Kidney capillary endothelial cell (primary cell): ENCODE measurements around the gene HINT2.
A peak's percentile ranks its signal among the peaks of the same experiment; 100 is the strongest.

Experiments
- DNase-seq: peaks from one replicate; pipeline ENCODE4 v3.0.0-alpha.2; 2018; ENCODE audit warnings: low spot score

HINT2 gene

GRCh38 chr9:35811381-35812024 is 3.3 kb downstream of the HINT2 start:
- DNase-seq: no peak

- no peak for DNase-seq
These were observed 4.7 kb downstream of the HINT2 start for GRCh38 chr9:35810122-35810521.

- no peak for DNase-seq
These were observed 6.4 kb downstream of the HINT2 start for GRCh38 chr9:35808433-35808832.

GRCh38 chr9:35806101-35806500 is 8.7 kb downstream of the HINT2 start:
- DNase-seq: no peak

GRCh38 chr9:35801328-35802128 is 13.3 kb downstream of the HINT2 start:
- DNase-seq: no peak

- DNase-seq: no peak
These were observed 14.3 kb downstream of the HINT2 start for GRCh38 chr9:35800530-35800929.

- peak; percentile 98 for DNase-seq
These were observed 16.0 kb downstream of the HINT2 start for GRCh38 chr9:35798658-35799374.

GRCh38 chr9:35797311-35798109 is 17.3 kb downstream of the HINT2 start:
- DNase-seq: no peak

GRCh38 chr9:35795695-35796094 is 19.1 kb downstream of the HINT2 start:
- peak; percentile 60 for DNase-seq

- no peak for DNase-seq
These were observed 21.4 kb downstream of the HINT2 start for GRCh38 chr9:35793461-35793860.

- DNase-seq: no peak
These were observed 22.0 kb downstream of the HINT2 start for GRCh38 chr9:35792826-35793225.

GRCh38 chr9:35792024-35792813 is 22.6 kb downstream of the HINT2 start:
- no peak for DNase-seq

GRCh38 chr9:35791297-35791921 is 23.4 kb downstream of the HINT2 start, which contains the start of gene NPR2:
Gene NPR2 (plus strand): TSS chr9:35791591. CDS start chr9:35792409, 818 bp downstream.
- DNase-seq: no peak

- DNase-seq: peak; percentile 79
These were observed 24.2 kb downstream of the HINT2 start for GRCh38 chr9:35790385-35791296.

- no peak for DNase-seq
These were observed 24.8 kb downstream of the HINT2 start for GRCh38 chr9:35790025-35790384.

GRCh38 chr9:35789541-35789940 is 25.3 kb downstream of the HINT2 start:
- no peak for DNase-seq

GRCh38 chr9:35783418-35783817 is 31.4 kb downstream of the HINT2 start:
- no peak for DNase-seq

GRCh38 chr9:35781066-35781465 is 33.8 kb downstream of the HINT2 start:
- no peak for DNase-seq

GRCh38 chr9:35778496-35778895 is 36.3 kb downstream of the HINT2 start:
- no peak for DNase-seq

GRCh38 chr9:35776018-35776417 is 38.8 kb downstream of the HINT2 start:
- no peak for DNase-seq
